Ovary (tissue), 3 donors: ENCODE data around the gene STAT4.

Experiments
- EP300 ChIP-seq: sonication (generic); formaldehyde crosslinking; IDR thresholded peaks from one replicate; pipeline ENCODE4 v1.6.1; 2017; ENCODE audit warnings: antibody characterized with exemption
- POLR2A ChIP-seq: fragments of 450-650 bp; IDR thresholded peaks from one replicate; pipeline ENCODE4 v1.6.1; 2017; ENCODE audit warnings: antibody characterized with exemption, mild to moderate bottlenecking, moderate library complexity
- TF ChIP-seq, protein P1 (sequence below), 3 donors: fragments of 450-650 bp in 2 of 3; fragments of 200-600 bp in 1 of 3; IDR thresholded peaks; one replicate each; pipeline versions ENCODE4 v1.5.1 to v1.8.0; 2016 to 2022; ENCODE audit warnings: antibody characterized with exemption in 3 of 3, mild to moderate bottlenecking in 1 of 3
- donor health status: DM: no; HTN: no; CAD: no.

DNA sequence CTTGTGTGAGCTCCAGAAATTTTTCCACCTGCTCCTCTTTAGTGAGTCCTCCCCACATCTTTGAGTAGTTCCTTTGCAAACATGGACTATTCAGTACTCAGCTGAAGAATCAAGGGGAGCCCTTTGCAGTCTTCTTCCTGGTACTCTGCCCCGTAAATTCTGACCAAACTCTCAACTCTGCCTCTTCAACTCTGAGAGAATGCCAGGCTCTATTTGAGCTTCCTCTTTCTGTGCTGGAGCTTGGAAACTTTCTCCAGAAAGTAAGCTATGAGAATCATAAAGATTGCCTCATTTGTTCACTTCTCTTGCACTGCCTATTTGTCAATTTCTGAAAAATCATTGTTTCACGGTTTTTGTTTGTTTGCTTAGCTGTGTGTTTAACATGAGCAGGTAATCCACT is 7.4 kb upstream of the STAT4 start:
- no peak for TF ChIP-seq POLR2A
- TF ChIP-seq, protein P1, sequence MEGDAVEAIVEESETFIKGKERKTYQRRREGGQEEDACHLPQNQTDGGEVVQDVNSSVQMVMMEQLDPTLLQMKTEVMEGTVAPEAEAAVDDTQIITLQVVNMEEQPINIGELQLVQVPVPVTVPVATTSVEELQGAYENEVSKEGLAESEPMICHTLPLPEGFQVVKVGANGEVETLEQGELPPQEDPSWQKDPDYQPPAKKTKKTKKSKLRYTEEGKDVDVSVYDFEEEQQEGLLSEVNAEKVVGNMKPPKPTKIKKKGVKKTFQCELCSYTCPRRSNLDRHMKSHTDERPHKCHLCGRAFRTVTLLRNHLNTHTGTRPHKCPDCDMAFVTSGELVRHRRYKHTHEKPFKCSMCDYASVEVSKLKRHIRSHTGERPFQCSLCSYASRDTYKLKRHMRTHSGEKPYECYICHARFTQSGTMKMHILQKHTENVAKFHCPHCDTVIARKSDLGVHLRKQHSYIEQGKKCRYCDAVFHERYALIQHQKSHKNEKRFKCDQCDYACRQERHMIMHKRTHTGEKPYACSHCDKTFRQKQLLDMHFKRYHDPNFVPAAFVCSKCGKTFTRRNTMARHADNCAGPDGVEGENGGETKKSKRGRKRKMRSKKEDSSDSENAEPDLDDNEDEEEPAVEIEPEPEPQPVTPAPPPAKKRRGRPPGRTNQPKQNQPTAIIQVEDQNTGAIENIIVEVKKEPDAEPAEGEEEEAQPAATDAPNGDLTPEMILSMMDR (IDR thresholded peaks at IDR 0.05): no peak
- no peak for TF ChIP-seq EP300
